ENCODE data around the gene AKAP17A. TPM values are rescaled to one million over a fixed set of nuclear protein-coding genes. Genes with fewer than 3 reads are reported as not detected.

AKAP17A gene
- polyA plus RNA-seq, 1 donor from 2014 or later: 48.7 TPM

- Histone ChIP-seq H3K4me2 (ENCODE audit: low read length) (no peak overlapping the region), H2AFZ (ENCODE audit: low read depth, low read length) (no peak overlapping the region), H3K36me3 (ENCODE audit: insufficient read depth, low read length) (peaks cover 10% of the 10 kb centered on the region), H4K20me1 (ENCODE audit: insufficient read depth) (no peaks in the 10 kb centered on the region), H3K9me2 (ENCODE audit: insufficient read depth, low read length) (no peaks in the 10 kb centered on the region), H3K9me3 (ENCODE audit: low read length) (no peaks in the 10 kb centered on the region), H3K27ac (ENCODE audit: low read length) (no peak overlapping the region), H3K4me3 (ENCODE audit: low read length) (no peak overlapping the region), H3K79me2 (replicated peaks; ENCODE audit: insufficient read depth, low read length) (peaks cover 12% of the 10 kb centered on the region), H3K27me3 (ENCODE audit: insufficient read depth, low read depth, low read length) (no peaks in the 10 kb centered on the region), H3F3A (ENCODE audit: insufficient read depth, low read length, poor library complexity, severe bottlenecking) (no peaks in the 10 kb centered on the region), H3K9ac (ENCODE audit: low read length) (no peak overlapping the region)
- TF ChIP-seq MXI1 (conservative IDR thresholded peaks at IDR 0.05; ENCODE audit: poor library complexity, severe bottlenecking) (no peak), POLR2AphosphoS5 (IDR thresholded peaks at IDR 0.05) (no peak), CTCF (IDR thresholded peaks at IDR 0.05; ENCODE audit: poor library complexity, severe bottlenecking) (no peak)
These were observed 6.8 kb downstream of the AKAP17A start for GRCh38 chrX:1598021-1598875.

GRCh38 chrX:1598876-1599790, 7.7 kb downstream of the AKAP17A start:
- Histone ChIP-seq H3K79me2 (replicated peaks; ENCODE audit: insufficient read depth, low read length) (peaks cover 10% of the 10 kb centered on the region), H3K27ac (ENCODE audit: low read length) (no peak overlapping the region), H4K20me1 (ENCODE audit: insufficient read depth) (no peaks in the 10 kb centered on the region), H3F3A (ENCODE audit: insufficient read depth, low read length, poor library complexity, severe bottlenecking) (no peaks in the 10 kb centered on the region), H3K9me2 (ENCODE audit: insufficient read depth, low read length) (no peaks in the 10 kb centered on the region), H3K4me3 (ENCODE audit: low read length) (no peak overlapping the region), H3K4me2 (ENCODE audit: low read length) (no peak overlapping the region), H3K9ac (ENCODE audit: low read length) (no peak overlapping the region), H3K9me3 (ENCODE audit: low read length) (no peaks in the 10 kb centered on the region), H2AFZ (ENCODE audit: low read depth, low read length) (no peak overlapping the region), H3K36me3 (ENCODE audit: insufficient read depth, low read length) (peaks cover 10% of the 10 kb centered on the region), H3K27me3 (ENCODE audit: insufficient read depth, low read depth, low read length) (no peaks in the 10 kb centered on the region)
- TF ChIP-seq CTCF (IDR thresholded peaks at IDR 0.05; ENCODE audit: poor library complexity, severe bottlenecking) (no peak), MXI1 (conservative IDR thresholded peaks at IDR 0.05; ENCODE audit: poor library complexity, severe bottlenecking) (no peak), EZH2 (IDR thresholded peaks at IDR 0.05; ENCODE audit: borderline replicate concordance, insufficient read depth, low read length, poor library complexity, severe bottlenecking) (no peak), RAD21 (conservative IDR thresholded peaks at IDR 0.05) (no peak), REST (IDR thresholded peaks at IDR 0.05; ENCODE audit: borderline replicate concordance) (no peak), POLR2AphosphoS5 (IDR thresholded peaks at IDR 0.05) (no peak), EP300 (conservative IDR thresholded peaks at IDR 0.05; ENCODE audit: poor library complexity, severe bottlenecking) (no peak)

Measured in neural cell (in vitro differentiated cells).